Body of pancreas (tissue), 4 donors: ENCODE results near the gene NTRK2.

Experiments
- POLR2A ChIP-seq, 3 donors: fragments of 450-650 bp; IDR thresholded peaks; one replicate each; pipeline ENCODE4 v1.6.1; 2016; ENCODE audit warnings: antibody characterized with exemption in 3 of 3, mild to moderate bottlenecking in 2 of 3
- TF ChIP-seq, protein P1 (sequence below), 7 experiments: fragments of 450-650 bp in 4 of 7; fragments of 200-600 bp in 3 of 7; sonication (generic) in 3 of 7; IDR thresholded peaks; one replicate each; pipeline ENCODE4 v1.5.1; 2016 to 2019; ENCODE audit warnings: antibody characterized with exemption in 7 of 7

DNA sequence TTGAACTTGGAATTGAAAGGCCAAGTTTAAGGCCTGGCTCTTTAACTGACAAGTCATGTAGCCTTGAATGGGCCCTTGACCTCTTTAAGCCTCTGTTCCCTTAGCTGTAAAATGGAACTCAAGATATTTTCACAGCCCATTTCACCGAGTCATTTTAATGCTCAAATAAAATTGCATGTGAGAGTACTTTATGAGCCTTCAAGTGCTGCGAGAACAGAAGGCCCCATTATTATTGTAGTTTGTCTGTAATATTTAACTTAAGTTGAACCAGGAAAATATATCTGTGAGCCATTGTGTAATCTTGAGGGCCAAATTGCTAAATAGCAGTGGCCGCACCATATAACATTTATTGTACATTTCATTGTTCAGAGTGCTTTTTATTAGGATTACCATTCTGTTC lies 249.9 kb downstream of the NTRK2 start:
- TF ChIP-seq, protein P1, sequence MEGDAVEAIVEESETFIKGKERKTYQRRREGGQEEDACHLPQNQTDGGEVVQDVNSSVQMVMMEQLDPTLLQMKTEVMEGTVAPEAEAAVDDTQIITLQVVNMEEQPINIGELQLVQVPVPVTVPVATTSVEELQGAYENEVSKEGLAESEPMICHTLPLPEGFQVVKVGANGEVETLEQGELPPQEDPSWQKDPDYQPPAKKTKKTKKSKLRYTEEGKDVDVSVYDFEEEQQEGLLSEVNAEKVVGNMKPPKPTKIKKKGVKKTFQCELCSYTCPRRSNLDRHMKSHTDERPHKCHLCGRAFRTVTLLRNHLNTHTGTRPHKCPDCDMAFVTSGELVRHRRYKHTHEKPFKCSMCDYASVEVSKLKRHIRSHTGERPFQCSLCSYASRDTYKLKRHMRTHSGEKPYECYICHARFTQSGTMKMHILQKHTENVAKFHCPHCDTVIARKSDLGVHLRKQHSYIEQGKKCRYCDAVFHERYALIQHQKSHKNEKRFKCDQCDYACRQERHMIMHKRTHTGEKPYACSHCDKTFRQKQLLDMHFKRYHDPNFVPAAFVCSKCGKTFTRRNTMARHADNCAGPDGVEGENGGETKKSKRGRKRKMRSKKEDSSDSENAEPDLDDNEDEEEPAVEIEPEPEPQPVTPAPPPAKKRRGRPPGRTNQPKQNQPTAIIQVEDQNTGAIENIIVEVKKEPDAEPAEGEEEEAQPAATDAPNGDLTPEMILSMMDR (IDR thresholded peaks at IDR 0.05): no peak
- TF ChIP-seq POLR2A (IDR thresholded peaks at IDR 0.05): no peak
